ENCODE results near the gene USP40.

GRCh38 chr2:233455491-233455890 lies 111.1 kb downstream of the USP40 start:
- no peak for TF ChIP-seq CTCF (IDR thresholded peaks at IDR 0.05)
- TF ChIP-seq POLR2AphosphoS5 (IDR thresholded peaks at IDR 0.05), result no peak
